ENCODE results near the gene TMEM212. TPM values are rescaled to one million over a fixed set of nuclear protein-coding genes. Genes with fewer than 3 reads are reported as not detected.

The TMEM212 gene
- total RNA-seq, 2 experiments from 2014 or later: not detected

- POLR2A ChIA-PET: no interaction called here
- Mint-ChIP-seq H3K9me3 (no peaks in the 10 kb centered on the region), H3K4me1 (no peaks in the 10 kb centered on the region), H3K4me3 (no peak overlapping the region), H3K27me3 (peaks cover 24% of the 10 kb centered on the region), H3K36me3 (ENCODE audit: low read depth) (no peaks in the 10 kb centered on the region), H3K27ac (no peak overlapping the region)
- DNase-seq: no peak
- CTCF ChIA-PET: no interaction called here
These were observed 37.1 kb downstream of the TMEM212 start for GRCh38 chr3:171880101-171880870.

- ChIA-PET CTCF (no interaction called here), POLR2A (no interaction called here)
- H3K27ac Mint-ChIP-seq: no peak overlapping the region
- no peak overlapping the region for H3K4me3 Mint-ChIP-seq
- H3K9me3 Mint-ChIP-seq: no peaks in the 10 kb centered on the region
- H3K36me3 Mint-ChIP-seq (ENCODE audit: low read depth): no peaks in the 10 kb centered on the region
- H3K4me1 Mint-ChIP-seq: no peaks in the 10 kb centered on the region
- no peak for DNase-seq
- H3K27me3 Mint-ChIP-seq: peaks cover 24% of the 10 kb centered on the region
These were observed 38.1 kb downstream of the TMEM212 start for GRCh38 chr3:171881251-171881650.

- H3K27ac Mint-ChIP-seq: no peak overlapping the region
- no peak for DNase-seq
- ChIA-PET CTCF (interaction anchor here (1.2 kb wide), 1 partner anchor 52 kb away, joined by 4 read pairs; no protein-coding TSS in a partner anchor), POLR2A (no interaction called here)
- H3K4me1 Mint-ChIP-seq: no peaks in the 10 kb centered on the region
- H3K4me3 Mint-ChIP-seq: no peak overlapping the region
- H3K9me3 Mint-ChIP-seq: no peaks in the 10 kb centered on the region
- H3K27me3 Mint-ChIP-seq: peaks cover 16% of the 10 kb centered on the region
- no peaks in the 10 kb centered on the region for H3K36me3 Mint-ChIP-seq (ENCODE audit: low read depth)
These were observed 40.2 kb downstream of the TMEM212 start for GRCh38 chr3:171883257-171883892.

- ChIA-PET POLR2A (no interaction called here), CTCF (interaction anchor here (1.2 kb wide), 1 partner anchor 53 kb away, joined by 4 read pairs; no protein-coding TSS in a partner anchor)
- Mint-ChIP-seq H3K4me1 (no peaks in the 10 kb centered on the region), H3K27me3 (peaks cover 12% of the 10 kb centered on the region), H3K9me3 (no peaks in the 10 kb centered on the region), H3K36me3 (ENCODE audit: low read depth) (no peaks in the 10 kb centered on the region), H3K27ac (no peak overlapping the region), H3K4me3 (no peak overlapping the region)
- no peak for DNase-seq
These were observed 40.7 kb downstream of the TMEM212 start for GRCh38 chr3:171883893-171884279.

GRCh38 chr3:171888466-171888865, 45.3 kb downstream of the TMEM212 start:
- no peak overlapping the region for H3K27ac Mint-ChIP-seq
- POLR2A ChIA-PET: no interaction called here
- H3K9me3 Mint-ChIP-seq: no peaks in the 10 kb centered on the region
- no peaks in the 10 kb centered on the region for H3K4me1 Mint-ChIP-seq
- CTCF ChIA-PET: no interaction called here
- no peak overlapping the region for H3K4me3 Mint-ChIP-seq
- no peak for DNase-seq
- peaks cover 11% of the 10 kb centered on the region for H3K27me3 Mint-ChIP-seq
- no peaks in the 10 kb centered on the region for H3K36me3 Mint-ChIP-seq (ENCODE audit: low read depth)

- H3K27ac Mint-ChIP-seq: no peak overlapping the region
- DNase-seq: no peak
- no peaks in the 10 kb centered on the region for H3K36me3 Mint-ChIP-seq (ENCODE audit: low read depth)
- H3K27me3 Mint-ChIP-seq: peaks cover 14% of the 10 kb centered on the region
- H3K4me1 Mint-ChIP-seq: no peaks in the 10 kb centered on the region
- no peak overlapping the region for H3K4me3 Mint-ChIP-seq
- CTCF ChIA-PET: no interaction called here
- no peaks in the 10 kb centered on the region for H3K9me3 Mint-ChIP-seq
- POLR2A ChIA-PET: no interaction called here
These were observed 47.2 kb downstream of the TMEM212 start for GRCh38 chr3:171890398-171890797.

- Mint-ChIP-seq H3K27ac (no peak overlapping the region), H3K4me3 (no peak overlapping the region), H3K4me1 (no peaks in the 10 kb centered on the region), H3K27me3 (peaks cover 14% of the 10 kb centered on the region), H3K9me3 (no peaks in the 10 kb centered on the region), H3K36me3 (ENCODE audit: low read depth) (no peaks in the 10 kb centered on the region)
- no peak for DNase-seq
- ChIA-PET CTCF (no interaction called here), POLR2A (no interaction called here)
These were observed 49.3 kb downstream of the TMEM212 start for GRCh38 chr3:171892457-171892856.

- ChIA-PET CTCF (no interaction called here), POLR2A (no interaction called here)
- Mint-ChIP-seq H3K27ac (no peak overlapping the region), H3K4me1 (no peaks in the 10 kb centered on the region), H3K27me3 (peaks cover 17% of the 10 kb centered on the region), H3K36me3 (ENCODE audit: low read depth) (no peaks in the 10 kb centered on the region), H3K9me3 (no peaks in the 10 kb centered on the region), H3K4me3 (no peak overlapping the region)
- DNase-seq: no peak
These were observed 52.1 kb downstream of the TMEM212 start for GRCh38 chr3:171895291-171895690.

GRCh38 chr3:171895900-171896299, 52.8 kb downstream of the TMEM212 start:
- CTCF ChIA-PET: no interaction called here
- POLR2A ChIA-PET: no interaction called here

GRCh38 chr3:171896316-171896715, 53.2 kb downstream of the TMEM212 start:
- Mint-ChIP-seq H3K9me3 (no peaks in the 10 kb centered on the region), H3K4me3 (no peak overlapping the region), H3K36me3 (ENCODE audit: low read depth) (no peaks in the 10 kb centered on the region), H3K27ac (no peak overlapping the region), H3K4me1 (no peaks in the 10 kb centered on the region), H3K27me3 (peaks cover 20% of the 10 kb centered on the region)
- POLR2A ChIA-PET: no interaction called here
- no peak for DNase-seq
- CTCF ChIA-PET: no interaction called here

More at GRCh38 chr3:171895900-171896299, 52.8 kb downstream of the TMEM212 start:
- H3K4me3 Mint-ChIP-seq: no peak overlapping the region
- H3K9me3 Mint-ChIP-seq: no peaks in the 10 kb centered on the region
- H3K27ac Mint-ChIP-seq: no peak overlapping the region
- no peaks in the 10 kb centered on the region for H3K36me3 Mint-ChIP-seq (ENCODE audit: low read depth)
- peaks cover 20% of the 10 kb centered on the region for H3K27me3 Mint-ChIP-seq
- DNase-seq: no peak
- no peaks in the 10 kb centered on the region for H3K4me1 Mint-ChIP-seq

GRCh38 chr3:171898192-171898591, 55.0 kb downstream of the TMEM212 start:
- no peak overlapping the region for H3K4me3 Mint-ChIP-seq
- H3K27ac Mint-ChIP-seq: no peak overlapping the region
- H3K36me3 Mint-ChIP-seq (ENCODE audit: low read depth): no peaks in the 10 kb centered on the region
- no peaks in the 10 kb centered on the region for H3K9me3 Mint-ChIP-seq
- no peak for DNase-seq
- ChIA-PET CTCF (no interaction called here), POLR2A (no interaction called here)
- no peaks in the 10 kb centered on the region for H3K4me1 Mint-ChIP-seq
- H3K27me3 Mint-ChIP-seq: peaks cover 14% of the 10 kb centered on the region

- H3K4me3 Mint-ChIP-seq: no peak overlapping the region
- H3K36me3 Mint-ChIP-seq (ENCODE audit: low read depth): no peaks in the 10 kb centered on the region
- H3K4me1 Mint-ChIP-seq: no peaks in the 10 kb centered on the region
- H3K27me3 Mint-ChIP-seq: peaks cover 6% of the 10 kb centered on the region
- DNase-seq: no peak
- H3K27ac Mint-ChIP-seq: no peak overlapping the region
- POLR2A ChIA-PET: no interaction called here
- H3K9me3 Mint-ChIP-seq: no peaks in the 10 kb centered on the region
- CTCF ChIA-PET: interaction anchor here (0.7 kb wide), 1 partner anchor 57 kb away, joined by 3 read pairs; the partner anchor contains the start of gene TMEM212
These were observed 57.3 kb downstream of the TMEM212 start for GRCh38 chr3:171900446-171900845.

- H3K4me3 Mint-ChIP-seq: no peak overlapping the region
- POLR2A ChIA-PET: no interaction called here
- no peak for DNase-seq
- CTCF ChIA-PET: interaction anchor here (1.0 kb wide), 1 partner anchor 17 kb away, joined by 3 read pairs; no protein-coding TSS in a partner anchor
- H3K36me3 Mint-ChIP-seq (ENCODE audit: low read depth): no peaks in the 10 kb centered on the region
- no peaks in the 10 kb centered on the region for H3K4me1 Mint-ChIP-seq
- H3K27ac Mint-ChIP-seq: no peak overlapping the region
- peaks cover 6% of the 10 kb centered on the region for H3K27me3 Mint-ChIP-seq
- no peaks in the 10 kb centered on the region for H3K9me3 Mint-ChIP-seq
These were observed 58.6 kb downstream of the TMEM212 start for GRCh38 chr3:171901615-171902312.

Measured in activated CD4-positive, alpha-beta T cell treated with anti-CD3 and anti-CD28 coated beads, Interleukin-2, amount 10 ng/mL, durations not matched to agents 7 days and 5 days (primary cell).